Measurements from ENCODE around the gene PYGM. TPM values are rescaled to one million over a fixed set of nuclear protein-coding genes. Genes with fewer than 3 reads are reported as not detected.

PYGM gene
- total RNA-seq, 1 experiment from 2014 or later: 1.7 TPM

DNA sequence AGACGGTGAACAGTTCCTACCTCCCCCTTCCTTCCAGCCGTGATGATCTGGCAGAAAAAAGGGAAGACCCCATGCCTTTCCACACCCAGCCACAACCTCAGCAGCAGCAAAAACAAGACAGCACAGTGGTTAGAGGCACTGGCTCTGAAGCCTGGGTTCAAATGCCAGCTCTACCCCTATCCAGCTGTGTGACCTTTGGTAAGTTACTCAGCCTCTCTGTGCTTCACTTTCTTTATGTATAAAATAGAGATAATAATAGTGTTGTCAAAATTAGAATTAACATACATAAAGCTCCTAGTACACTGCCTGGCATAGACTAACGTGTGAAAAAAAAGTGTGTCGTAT is 41.0 kb downstream of the PYGM start (continued):
- TF ChIP-seq, protein P1, sequence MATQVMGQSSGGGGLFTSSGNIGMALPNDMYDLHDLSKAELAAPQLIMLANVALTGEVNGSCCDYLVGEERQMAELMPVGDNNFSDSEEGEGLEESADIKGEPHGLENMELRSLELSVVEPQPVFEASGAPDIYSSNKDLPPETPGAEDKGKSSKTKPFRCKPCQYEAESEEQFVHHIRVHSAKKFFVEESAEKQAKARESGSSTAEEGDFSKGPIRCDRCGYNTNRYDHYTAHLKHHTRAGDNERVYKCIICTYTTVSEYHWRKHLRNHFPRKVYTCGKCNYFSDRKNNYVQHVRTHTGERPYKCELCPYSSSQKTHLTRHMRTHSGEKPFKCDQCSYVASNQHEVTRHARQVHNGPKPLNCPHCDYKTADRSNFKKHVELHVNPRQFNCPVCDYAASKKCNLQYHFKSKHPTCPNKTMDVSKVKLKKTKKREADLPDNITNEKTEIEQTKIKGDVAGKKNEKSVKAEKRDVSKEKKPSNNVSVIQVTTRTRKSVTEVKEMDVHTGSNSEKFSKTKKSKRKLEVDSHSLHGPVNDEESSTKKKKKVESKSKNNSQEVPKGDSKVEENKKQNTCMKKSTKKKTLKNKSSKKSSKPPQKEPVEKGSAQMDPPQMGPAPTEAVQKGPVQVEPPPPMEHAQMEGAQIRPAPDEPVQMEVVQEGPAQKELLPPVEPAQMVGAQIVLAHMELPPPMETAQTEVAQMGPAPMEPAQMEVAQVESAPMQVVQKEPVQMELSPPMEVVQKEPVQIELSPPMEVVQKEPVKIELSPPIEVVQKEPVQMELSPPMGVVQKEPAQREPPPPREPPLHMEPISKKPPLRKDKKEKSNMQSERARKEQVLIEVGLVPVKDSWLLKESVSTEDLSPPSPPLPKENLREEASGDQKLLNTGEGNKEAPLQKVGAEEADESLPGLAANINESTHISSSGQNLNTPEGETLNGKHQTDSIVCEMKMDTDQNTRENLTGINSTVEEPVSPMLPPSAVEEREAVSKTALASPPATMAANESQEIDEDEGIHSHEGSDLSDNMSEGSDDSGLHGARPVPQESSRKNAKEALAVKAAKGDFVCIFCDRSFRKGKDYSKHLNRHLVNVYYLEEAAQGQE (IDR thresholded peaks at IDR 0.05; ENCODE audit: low read depth): no peak
- TF ChIP-seq CBX3 (IDR thresholded peaks at IDR 0.05; ENCODE audit: low read depth) (no peak), POLR2AphosphoS5 (IDR thresholded peaks at IDR 0.05; ENCODE audit: low read depth, low read length) (no peak), EZH2 (IDR thresholded peaks at IDR 0.05) (no peak), JUND (IDR thresholded peaks at IDR 0.05) (no peak), FOSL1 (IDR thresholded peaks at IDR 0.05; ENCODE audit: low read depth) (no peak), SIN3A (IDR thresholded peaks at IDR 0.05; ENCODE audit: low read depth) (no peak)

DNA sequence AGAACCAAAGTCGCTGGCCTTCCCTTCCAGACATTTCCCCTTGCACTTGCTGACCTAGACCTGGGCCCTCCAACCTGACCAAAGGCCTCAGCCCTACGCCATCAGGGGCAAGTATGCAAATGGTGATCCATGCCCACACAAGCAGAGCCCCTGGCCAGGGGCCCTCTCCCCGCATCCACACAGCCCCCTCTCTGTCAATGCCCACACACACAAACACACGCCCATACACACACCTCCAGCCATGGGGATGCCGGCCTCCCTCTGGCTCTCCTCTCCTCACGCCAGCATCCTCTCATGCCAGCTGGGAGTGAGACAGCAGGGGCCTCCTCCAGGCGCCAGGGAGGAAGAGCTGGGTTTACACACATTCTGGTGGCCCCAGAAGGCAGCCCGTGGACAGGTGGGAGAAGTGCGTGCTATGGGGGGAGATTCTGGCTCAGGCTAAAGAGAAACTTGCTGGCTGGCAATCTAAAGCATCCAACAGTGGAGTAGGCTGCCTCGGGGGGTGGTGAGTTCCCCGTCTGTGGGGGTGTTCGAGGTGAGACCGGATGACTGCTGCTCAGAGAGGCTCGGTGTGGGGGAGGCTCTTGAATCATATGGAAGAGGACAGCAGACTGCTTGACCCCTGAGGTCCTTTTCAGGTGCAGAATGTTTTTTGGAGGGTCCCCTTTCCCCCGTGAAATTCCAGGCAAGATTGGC is 41.5 kb downstream of the PYGM start:
- Histone ChIP-seq H3K27me3 (ENCODE audit: insufficient read depth, low read length) (peaks cover 11% of the 10 kb centered on the region; the same call in 1 of the 2 replicates), H3K36me3 (ENCODE audit: control insufficient read depth in 1 of 2, insufficient read depth in 2 of 2, low read length in 2 of 2) (no peaks in the 10 kb centered on the region), H3K79me2 (ENCODE audit: insufficient read depth, low read length) (no peaks in the 10 kb centered on the region), H3K4me1 (ENCODE audit: control insufficient read depth in 1 of 2, insufficient read depth in 2 of 2, low read length in 2 of 2) (peaks cover 0 to 2% of the 10 kb centered on the region in 2 experiments; a peak in 1 of 4 replicates), H3K27ac (ENCODE audit: low read depth, low read length) (no peak overlapping the region), H3K4me2 (ENCODE audit: low read length) (no peak overlapping the region), H3K4me3 (replicated peaks in 1 of 2; ENCODE audit: low read depth in 1 of 2, low read length in 2 of 2) (no peak overlapping the region), H3K9ac (ENCODE audit: low read length) (no peak overlapping the region), H4K20me1 (ENCODE audit: insufficient read depth) (no peaks in the 10 kb centered on the region), H3K9me2 (ENCODE audit: insufficient read depth) (no peaks in the 10 kb centered on the region), H2AFZ (ENCODE audit: low read depth, low read length, poor library complexity, severe bottlenecking) (no peak overlapping the region), H3K9me3 (ENCODE audit: control insufficient read depth in 1 of 2, insufficient read depth in 1 of 2, low read depth in 1 of 2, low read length in 2 of 2) (no peaks in the 10 kb centered on the region)
- DNase-seq (ENCODE audit: low read depth, low spot score) (no peak), ATAC-seq (no peak)
- no TSS peak for BruUV-seq (replicated peaks)
- CTCF ChIA-PET: interaction anchor here (0.6 to 2.1 kb wide), 3 partner anchors 14 to 417 kb away, joined by 3 to 6 read pairs (median 5); no protein-coding TSS in a partner anchor
- intact Hi-C loops (cut with micrococcal nuclease): loop anchor here (10.0 kb wide), 1 partner anchor 1213 kb away; the partner anchor contains the start of gene LGALS12
- RAD21 ChIA-PET (ENCODE audit: low non-redundant PET in 1 of 2, low total read pairs in 2 of 2, uncharacterized antibody in 2 of 2, unreplicated experiment in 2 of 2): no interaction called here
- no peak for TF ChIP-seq POLR2A (IDR thresholded peaks at IDR 0.05; ENCODE audit: borderline replicate concordance, extremely low read depth, insufficient read depth, insufficient read length)
- no peak for TF ChIP-seq ELF1 (IDR thresholded peaks at IDR 0.05; ENCODE audit: borderline replicate concordance, low read depth)
- TF ChIP-seq CBX3 (IDR thresholded peaks at IDR 0.05; ENCODE audit: low read depth): no peak
- TF ChIP-seq CEBPB (IDR thresholded peaks at IDR 0.05; ENCODE audit: low read depth): no peak
- no peak for TF ChIP-seq ZNF274 (IDR thresholded peaks at IDR 0.05; ENCODE audit: low read depth, low read length)
- no peak for TF ChIP-seq SIN3A (IDR thresholded peaks at IDR 0.05; ENCODE audit: low read depth)
- TF ChIP-seq SP1 (IDR thresholded peaks at IDR 0.05; ENCODE audit: low read depth): no peak
- no peak for TF ChIP-seq JUND (IDR thresholded peaks at IDR 0.05)
- TF ChIP-seq, protein P2, sequence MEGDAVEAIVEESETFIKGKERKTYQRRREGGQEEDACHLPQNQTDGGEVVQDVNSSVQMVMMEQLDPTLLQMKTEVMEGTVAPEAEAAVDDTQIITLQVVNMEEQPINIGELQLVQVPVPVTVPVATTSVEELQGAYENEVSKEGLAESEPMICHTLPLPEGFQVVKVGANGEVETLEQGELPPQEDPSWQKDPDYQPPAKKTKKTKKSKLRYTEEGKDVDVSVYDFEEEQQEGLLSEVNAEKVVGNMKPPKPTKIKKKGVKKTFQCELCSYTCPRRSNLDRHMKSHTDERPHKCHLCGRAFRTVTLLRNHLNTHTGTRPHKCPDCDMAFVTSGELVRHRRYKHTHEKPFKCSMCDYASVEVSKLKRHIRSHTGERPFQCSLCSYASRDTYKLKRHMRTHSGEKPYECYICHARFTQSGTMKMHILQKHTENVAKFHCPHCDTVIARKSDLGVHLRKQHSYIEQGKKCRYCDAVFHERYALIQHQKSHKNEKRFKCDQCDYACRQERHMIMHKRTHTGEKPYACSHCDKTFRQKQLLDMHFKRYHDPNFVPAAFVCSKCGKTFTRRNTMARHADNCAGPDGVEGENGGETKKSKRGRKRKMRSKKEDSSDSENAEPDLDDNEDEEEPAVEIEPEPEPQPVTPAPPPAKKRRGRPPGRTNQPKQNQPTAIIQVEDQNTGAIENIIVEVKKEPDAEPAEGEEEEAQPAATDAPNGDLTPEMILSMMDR (IDR thresholded peaks at IDR 0.05 in 2 of 3, conservative IDR thresholded peaks at IDR 0.05 in 1 of 3; ENCODE audit: borderline replicate concordance in 1 of 3, insufficient read depth in 1 of 3, low read depth in 2 of 3, low read length in 2 of 3): no peak
- TF ChIP-seq POLR2AphosphoS5 (IDR thresholded peaks at IDR 0.05; ENCODE audit: low read depth, low read length): no peak
- TF ChIP-seq, protein P3, sequence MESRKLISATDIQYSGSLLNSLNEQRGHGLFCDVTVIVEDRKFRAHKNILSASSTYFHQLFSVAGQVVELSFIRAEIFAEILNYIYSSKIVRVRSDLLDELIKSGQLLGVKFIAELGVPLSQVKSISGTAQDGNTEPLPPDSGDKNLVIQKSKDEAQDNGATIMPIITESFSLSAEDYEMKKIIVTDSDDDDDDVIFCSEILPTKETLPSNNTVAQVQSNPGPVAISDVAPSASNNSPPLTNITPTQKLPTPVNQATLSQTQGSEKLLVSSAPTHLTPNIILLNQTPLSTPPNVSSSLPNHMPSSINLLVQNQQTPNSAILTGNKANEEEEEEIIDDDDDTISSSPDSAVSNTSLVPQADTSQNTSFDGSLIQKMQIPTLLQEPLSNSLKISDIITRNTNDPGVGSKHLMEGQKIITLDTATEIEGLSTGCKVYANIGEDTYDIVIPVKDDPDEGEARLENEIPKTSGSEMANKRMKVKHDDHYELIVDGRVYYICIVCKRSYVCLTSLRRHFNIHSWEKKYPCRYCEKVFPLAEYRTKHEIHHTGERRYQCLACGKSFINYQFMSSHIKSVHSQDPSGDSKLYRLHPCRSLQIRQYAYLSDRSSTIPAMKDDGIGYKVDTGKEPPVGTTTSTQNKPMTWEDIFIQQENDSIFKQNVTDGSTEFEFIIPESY (IDR thresholded peaks at IDR 0.05; ENCODE audit: extremely low read depth, insufficient replicate concordance, low read length): no peak
- TF ChIP-seq, protein P4, sequence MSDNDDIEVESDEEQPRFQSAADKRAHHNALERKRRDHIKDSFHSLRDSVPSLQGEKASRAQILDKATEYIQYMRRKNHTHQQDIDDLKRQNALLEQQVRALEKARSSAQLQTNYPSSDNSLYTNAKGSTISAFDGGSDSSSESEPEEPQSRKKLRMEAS (IDR thresholded peaks at IDR 0.05): no peak
- POLR2A ChIA-PET: no interaction called here

All from HCT116 (cell line).